Measurements from ENCODE around the gene LTO1. TPM values are rescaled to one million over a fixed set of nuclear protein-coding genes. Genes with fewer than 3 reads are reported as not detected.
A peak's percentile ranks its signal among the peaks of the same experiment; 100 is the strongest.

Gene LTO1
- total and polyA plus RNA-seq, 2 of the 13 experiments (the other 11 are each of a cell fraction or from before 2014, with no cell fraction given), result 11.8 to 15.0 TPM

- TF ChIP-seq ATF4 (CRISPR knock-in tag; IDR thresholded peaks at IDR 0.05), result peak in 1 of 2 experiments; percentile 32; a peak in 1 of 4 replicates
- TF ChIP-seq HINFP (CRISPR knock-in tag; IDR thresholded peaks at IDR 0.05; ENCODE audit: low read depth), result peak; percentile 81
- TF ChIP-seq SOX6 (IDR thresholded peaks at IDR 0.05), result no peak
- TF ChIP-seq SOX6 (CRISPR knock-in tag; IDR thresholded peaks at IDR 0.05), result peak; percentile 71; the same call in 1 of the 2 replicates
- TF ChIP-seq HES4 (CRISPR knock-in tag; IDR thresholded peaks at IDR 0.05; ENCODE audit: borderline replicate concordance), result no peak
- peak; percentile 74 for TF ChIP-seq ASH2L (IDR thresholded peaks at IDR 0.05; ENCODE audit: insufficient read length, low read depth, low read length)
- TF ChIP-seq PITX1 (CRISPR knock-in tag; IDR thresholded peaks at IDR 0.05), result peak; percentile 47; the same call in 1 of the 2 replicates
- TF ChIP-seq ZBTB1 (CRISPR knock-in tag; IDR thresholded peaks at IDR 0.05; ENCODE audit: borderline replicate concordance), result no peak
- no peak for TF ChIP-seq ATF1 (CRISPR knock-in tag; IDR thresholded peaks at IDR 0.05)
- TF ChIP-seq ZNF275 (CRISPR knock-in tag; IDR thresholded peaks at IDR 0.05; ENCODE audit: borderline replicate concordance), result peak; percentile 27; the same call in 1 of the 2 replicates
- 0 out of 2 replicates have a peak, but pooled peaks have one; percentile 15 for TF ChIP-seq HMG20B (CRISPR knock-in tag; conservative IDR thresholded peaks at IDR 0.05)
- TF ChIP-seq KMT2A (CRISPR knock-in tag; IDR thresholded peaks at IDR 0.05), result peak; percentile 91
- peak; percentile 57; the same call in 1 of the 2 replicates for TF ChIP-seq GZF1 (CRISPR knock-in tag; IDR thresholded peaks at IDR 0.05)
- no peak for TF ChIP-seq ZNF326 (CRISPR knock-in tag; IDR thresholded peaks at IDR 0.05; ENCODE audit: borderline replicate concordance)
- peak; percentile 30; the same call in 1 of the 2 replicates for TF ChIP-seq MTF1 (CRISPR knock-in tag; IDR thresholded peaks at IDR 0.05)
- TF ChIP-seq ZNF230 (CRISPR knock-in tag; IDR thresholded peaks at IDR 0.05), result peak; percentile 88; the same call in 1 of the 2 replicates
- peak; percentile 60 for TF ChIP-seq PATZ1 (CRISPR knock-in tag; IDR thresholded peaks at IDR 0.05)
- peak; percentile 30; the same call in 1 of the 2 replicates for TF ChIP-seq KLF11 (CRISPR knock-in tag; IDR thresholded peaks at IDR 0.05)
- peak; percentile 50; the same call in 1 of the 2 replicates for TF ChIP-seq PAXIP1 (CRISPR knock-in tag; conservative IDR thresholded peaks at IDR 0.05)
These were observed at the start of gene LTO1 (continued) for GRCh38 chr11:69674886-69675714.

All from HepG2 (cell line).